HG03457 (cell line): ENCODE results near the gene LRRC2.
"Not testable (repeated sequence)": the region's sequence is repeated elsewhere in the genome, so short reads cannot be mapped to it uniquely, and the experiment has no call there.

ENCODE experiments used
- ATAC-seq: cut with Tn5 transposase; IDR thresholded peaks from one replicate; pipeline ENCODE4 v1.9.1; 2021; ENCODE audit warnings: moderate number of reproducible peaks; ENCODE audit not compliant: unreplicated experiment

The LRRC2 gene

GRCh38 chr3:46566040-46566641 lies at the start of gene LRRC2:
Gene LRRC2 (minus strand): TSS chr3:46566302. CDS start chr3:46551591, 14,711 bp downstream.
- ATAC-seq: no peak

DNA sequence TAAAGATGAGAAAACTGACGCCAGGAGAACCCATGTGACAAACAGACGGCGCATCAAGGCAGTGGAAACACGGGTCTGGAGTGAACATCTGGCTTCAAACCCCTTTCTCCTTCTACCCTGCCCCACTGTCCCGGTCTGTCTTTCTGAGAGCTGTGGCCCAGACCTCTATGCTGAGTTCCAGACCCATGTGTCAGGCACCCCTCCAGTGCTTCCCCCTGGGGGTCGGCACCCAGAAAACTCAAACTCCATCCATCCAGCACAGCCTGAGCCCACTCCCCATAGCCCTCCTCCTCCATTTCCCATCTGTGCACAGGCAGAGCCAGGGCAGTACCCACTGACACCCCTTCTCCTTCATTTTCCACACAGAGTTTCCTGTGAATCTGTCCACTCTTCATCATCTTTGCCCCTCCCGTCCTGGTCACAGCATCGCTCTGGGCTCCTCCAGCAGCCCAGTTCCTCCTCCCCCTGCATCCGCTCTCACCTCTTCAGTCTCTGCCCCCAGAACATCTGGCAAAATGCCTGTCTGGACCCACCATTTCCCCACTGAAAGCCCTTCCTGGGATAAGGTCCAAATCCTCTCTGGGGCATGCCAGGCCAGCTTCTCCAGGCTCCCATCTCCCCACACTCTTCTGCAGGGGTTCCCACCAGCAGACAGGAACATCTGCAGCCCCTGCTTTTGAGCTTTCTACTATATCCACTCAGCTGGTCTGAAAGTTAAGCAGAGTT lies 49.1 kb upstream of the LRRC2 start:
- no peak for ATAC-seq

- ATAC-seq: no peak
Observed at GRCh38 chr3:46614431-46614830, 48.3 kb upstream of the LRRC2 start.

GRCh38 chr3:46613313-46614005 lies 47.4 kb upstream of the LRRC2 start:
- no peak for ATAC-seq

DNA sequence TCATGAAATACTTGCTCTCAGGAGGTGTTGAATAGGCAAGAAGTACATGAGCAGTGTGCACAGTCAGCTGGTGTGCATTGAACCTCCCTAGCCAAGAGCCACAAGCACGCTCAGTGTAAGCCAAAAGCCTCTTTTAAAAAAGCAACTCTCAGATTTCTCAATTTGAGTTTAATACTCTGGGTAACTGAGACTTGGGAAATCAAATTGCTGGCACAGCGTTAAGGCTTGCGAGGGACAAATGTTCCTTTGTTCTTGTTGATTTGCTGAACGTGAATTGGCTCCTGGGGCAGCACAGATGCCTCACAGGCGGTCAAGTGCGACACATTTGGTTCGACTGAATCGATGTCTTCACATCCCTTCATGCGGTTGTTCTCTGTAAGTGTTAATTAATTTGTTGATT lies 46.2 kb upstream of the LRRC2 start, which contains the start of gene FAM240A:
Gene FAM240A, plus strand, starts transcription at position 202 of the 400 bp plus-strand sequence. Its CDS starts 159 bp downstream, at position 361.
- no peak for ATAC-seq

DNA sequence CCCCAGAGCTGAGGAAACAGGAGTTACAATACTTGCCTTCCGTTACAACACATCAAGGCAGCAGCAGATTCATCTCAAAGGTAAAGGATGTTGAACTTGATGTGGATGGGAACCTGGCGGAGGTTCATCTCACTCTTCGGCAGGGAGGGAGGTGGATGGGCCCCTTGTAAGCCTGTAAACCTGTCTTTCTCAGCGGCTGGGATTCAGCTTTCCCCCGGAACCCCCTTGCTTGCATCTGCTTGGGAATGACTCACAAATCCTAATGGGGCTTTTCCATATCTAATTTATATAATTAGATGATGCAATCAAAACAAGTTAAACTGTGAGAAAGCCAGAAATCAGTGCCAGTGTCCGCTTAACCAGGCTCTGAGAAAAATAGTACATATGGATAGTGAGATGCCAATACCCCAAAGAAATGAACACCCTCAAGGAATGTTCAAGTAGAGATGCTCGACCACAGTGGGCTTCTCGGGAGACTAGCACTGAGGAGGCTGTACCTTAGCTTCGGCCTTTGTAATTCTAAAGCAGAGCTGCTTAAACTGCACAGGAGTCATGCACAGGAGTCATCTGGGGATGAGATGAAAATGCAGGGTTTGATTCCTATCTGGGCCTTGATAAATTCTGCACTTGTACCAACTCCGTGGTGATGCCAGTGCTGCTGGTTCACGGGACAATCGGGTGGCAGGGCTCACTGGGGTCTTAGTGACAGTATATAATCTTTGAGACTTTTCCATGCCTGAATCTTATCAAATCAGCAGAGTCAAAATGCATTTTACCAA lies 44.0 kb upstream of the LRRC2 start:
- no peak for ATAC-seq

GRCh38 chr3:46609212-46609721 lies 43.2 kb upstream of the LRRC2 start:
- ATAC-seq: no peak

DNA sequence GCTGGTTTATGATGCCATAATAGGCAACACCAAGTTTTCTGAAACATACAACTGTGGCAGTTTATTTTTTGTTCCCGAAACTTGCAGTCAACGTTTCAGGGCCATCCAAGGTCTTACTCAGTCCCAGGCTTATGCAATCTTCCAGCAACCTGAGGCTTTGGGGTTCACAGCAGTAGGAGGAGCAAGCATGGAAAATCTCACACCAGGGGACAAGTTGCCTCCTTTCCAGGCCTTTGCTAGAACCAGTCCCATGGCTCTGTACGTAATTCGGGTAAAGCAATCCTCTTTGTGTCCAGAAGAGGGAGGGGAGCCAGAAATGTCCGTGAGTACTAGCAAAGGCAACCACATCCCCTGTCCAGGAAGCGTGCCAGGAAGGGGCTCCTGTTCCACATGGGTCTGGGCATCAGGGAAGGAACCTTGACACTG lies 41.5 kb upstream of the LRRC2 start:
- no peak for ATAC-seq

GRCh38 chr3:46604127-46604526 lies 38.0 kb upstream of the LRRC2 start:
- ATAC-seq: no peak

- no peak for ATAC-seq
Observed at GRCh38 chr3:46603446-46604046, 37.4 kb upstream of the LRRC2 start.

DNA sequence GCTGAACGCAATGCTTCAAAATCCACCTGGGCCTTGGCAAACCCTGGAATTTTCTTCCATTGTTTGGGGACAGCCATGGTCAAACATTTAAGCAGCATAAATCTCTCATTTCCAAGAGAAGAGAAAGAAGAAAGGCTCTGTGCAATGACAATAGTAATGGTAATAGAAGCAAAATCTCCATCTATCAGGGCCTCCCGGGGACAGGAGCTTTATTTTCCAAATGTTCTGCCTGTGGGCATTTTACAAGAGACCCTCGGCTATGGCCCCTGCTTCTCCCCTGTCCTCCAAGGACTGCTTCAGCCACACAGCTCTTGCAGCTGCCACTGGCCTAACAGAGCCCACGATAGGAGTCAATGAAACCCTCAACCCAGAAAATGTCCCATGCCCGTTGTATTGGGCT lies 33.5 kb upstream of the LRRC2 start:
- no peak for ATAC-seq

DNA sequence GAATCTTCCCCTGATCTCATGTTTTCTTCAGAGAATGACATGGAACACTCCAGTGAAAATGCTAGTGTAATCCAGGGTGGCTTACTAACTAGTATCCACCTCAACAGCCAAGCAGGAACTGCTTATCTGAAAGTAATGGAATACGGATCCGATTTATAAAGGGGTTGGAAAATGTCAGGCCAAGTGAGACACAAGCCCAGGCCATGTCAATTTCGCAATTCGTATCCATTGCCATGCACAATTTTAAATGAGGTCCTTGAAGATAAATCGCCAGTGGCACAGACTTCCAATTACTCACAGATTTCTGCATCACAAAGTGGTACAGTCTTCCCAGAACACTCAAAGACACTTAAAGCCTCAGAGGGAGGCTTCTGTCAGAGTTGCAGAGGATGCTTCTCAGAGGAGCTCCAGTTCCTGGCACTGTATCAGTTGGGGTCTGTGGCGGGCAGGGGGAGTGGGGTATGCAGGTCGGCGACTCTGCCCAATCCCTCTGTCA lies 29.8 kb upstream of the LRRC2 start:
- no peak for ATAC-seq

DNA sequence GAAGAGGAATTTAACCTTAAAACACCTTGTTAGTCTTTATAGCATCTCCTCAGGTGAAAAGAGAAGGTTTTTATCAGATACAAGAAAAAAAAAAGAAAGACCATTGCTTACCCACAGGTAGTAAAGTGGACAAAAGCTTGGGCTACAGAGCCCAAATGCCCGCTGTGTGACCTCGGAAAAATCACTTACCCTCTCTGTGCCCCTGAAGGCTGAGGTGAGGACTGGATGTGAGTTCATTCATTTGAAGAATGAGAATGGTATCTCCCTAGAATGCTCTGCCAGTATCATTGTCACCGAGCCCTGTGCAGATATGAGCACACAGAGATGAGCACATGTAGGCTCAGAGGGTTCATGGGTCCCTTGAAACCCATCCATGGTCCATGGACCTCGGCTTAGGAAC lies 28.6 kb upstream of the LRRC2 start:
- ATAC-seq: no peak

DNA sequence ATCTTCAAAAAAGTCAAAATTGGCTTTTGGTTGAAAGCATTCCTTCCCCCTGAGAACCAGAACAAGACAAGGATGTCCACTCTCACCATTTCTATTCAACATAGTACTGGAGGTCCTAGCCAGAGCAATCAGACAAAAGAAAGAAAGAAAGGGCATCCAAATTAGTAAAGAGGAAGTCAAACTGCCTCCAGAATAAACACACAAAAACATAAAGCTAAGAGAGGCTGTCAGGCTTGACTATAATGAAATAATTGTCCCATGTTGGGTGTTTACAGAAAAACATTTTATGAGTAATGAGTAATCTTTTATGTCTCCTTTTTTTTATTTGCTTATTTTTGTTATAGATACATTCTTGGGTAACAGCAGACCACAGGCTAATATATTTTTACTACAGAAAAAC lies 27.9 kb upstream of the LRRC2 start:
- ATAC-seq: no peak

GRCh38 chr3:46593274-46593862 lies 27.3 kb upstream of the LRRC2 start:
- no peak for ATAC-seq

- not testable (repeated sequence) for ATAC-seq
Observed at GRCh38 chr3:46587268-46587667, 21.2 kb upstream of the LRRC2 start.

DNA sequence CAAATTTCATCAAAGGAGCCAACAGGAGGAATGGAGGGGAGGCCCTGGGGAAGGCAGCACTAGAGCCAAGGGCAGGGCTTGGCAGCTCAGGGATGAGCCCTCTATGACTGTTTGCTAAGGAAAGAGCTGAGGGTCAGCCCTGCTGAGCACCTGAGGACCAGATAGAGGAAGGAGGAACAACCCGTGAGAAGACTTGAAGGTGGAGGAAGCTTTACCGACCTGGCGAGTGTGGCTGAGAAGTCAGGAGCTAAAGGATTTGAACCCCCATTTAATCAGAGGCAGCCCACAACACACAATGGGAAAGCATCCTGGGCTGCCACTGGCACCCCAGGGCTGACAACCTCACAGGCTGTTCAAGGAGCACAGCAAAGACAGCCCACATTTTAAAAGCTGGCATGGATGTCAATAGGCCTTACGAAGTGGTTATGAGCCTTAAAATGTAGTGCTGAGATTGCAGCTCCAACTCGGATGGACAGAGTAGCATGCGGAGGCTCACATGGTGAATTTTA lies 20.7 kb upstream of the LRRC2 start:
- ATAC-seq: no peak

GRCh38 chr3:46585799-46586693 lies 19.9 kb upstream of the LRRC2 start:
- no peak for ATAC-seq
